ENCODE results near the gene ARHGAP27. TPM values are rescaled to one million over a fixed set of nuclear protein-coding genes. Genes with fewer than 3 reads are reported as not detected.

ARHGAP27 gene
- total and polyA plus RNA-seq, 2 donors (not counting 1 experiment from before 2014, with no cell fraction given) = 0.57 to 3.3 TPM

DNA sequence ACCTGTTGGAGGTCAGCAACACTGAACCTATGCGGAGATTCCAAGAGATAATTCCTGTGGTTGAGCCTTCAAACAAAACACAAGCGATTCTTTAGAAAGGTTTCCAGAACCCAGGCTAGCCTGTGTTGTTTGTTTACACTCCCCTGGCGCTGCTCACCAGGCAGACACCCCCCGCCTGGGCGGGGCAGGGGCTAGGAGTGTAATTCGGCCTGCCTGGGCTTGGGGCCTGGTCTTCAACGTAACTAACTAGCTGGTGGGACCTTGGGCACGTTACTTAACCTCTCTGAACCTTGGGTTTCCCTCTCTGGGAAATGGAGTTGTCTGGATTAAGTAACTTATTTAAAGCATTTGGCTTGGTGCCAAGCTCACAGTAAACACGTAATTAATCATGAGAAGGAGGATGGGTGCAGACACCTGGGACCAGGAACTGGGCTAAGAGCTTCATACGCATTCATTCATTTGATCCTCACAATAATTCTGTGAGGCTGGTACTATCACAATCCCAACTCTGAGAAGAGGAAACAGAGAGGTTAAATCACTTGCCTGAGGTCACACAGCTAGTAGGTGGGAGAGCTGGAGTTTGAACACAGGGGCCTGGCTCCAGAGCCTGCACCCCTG, 7.6 kb upstream of the ARHGAP27 start:
- no peaks in the 10 kb centered on the region for H3K4me1 ChIP-seq (ENCODE audit: control insufficient read depth, extremely low read depth, insufficient read depth, low read length)
- H3K4me2 ChIP-seq (ENCODE audit: extremely low read depth, insufficient read depth, low read length) = no peak overlapping the region
- peaks cover 15% of the 10 kb centered on the region for H3K36me3 ChIP-seq (ENCODE audit: control insufficient read depth, insufficient read depth, low read length)
- no peak for TF ChIP-seq EZH2 (IDR thresholded peaks at IDR 0.05; ENCODE audit: low read length, missing control alignments)
- TF ChIP-seq, protein P1, sequence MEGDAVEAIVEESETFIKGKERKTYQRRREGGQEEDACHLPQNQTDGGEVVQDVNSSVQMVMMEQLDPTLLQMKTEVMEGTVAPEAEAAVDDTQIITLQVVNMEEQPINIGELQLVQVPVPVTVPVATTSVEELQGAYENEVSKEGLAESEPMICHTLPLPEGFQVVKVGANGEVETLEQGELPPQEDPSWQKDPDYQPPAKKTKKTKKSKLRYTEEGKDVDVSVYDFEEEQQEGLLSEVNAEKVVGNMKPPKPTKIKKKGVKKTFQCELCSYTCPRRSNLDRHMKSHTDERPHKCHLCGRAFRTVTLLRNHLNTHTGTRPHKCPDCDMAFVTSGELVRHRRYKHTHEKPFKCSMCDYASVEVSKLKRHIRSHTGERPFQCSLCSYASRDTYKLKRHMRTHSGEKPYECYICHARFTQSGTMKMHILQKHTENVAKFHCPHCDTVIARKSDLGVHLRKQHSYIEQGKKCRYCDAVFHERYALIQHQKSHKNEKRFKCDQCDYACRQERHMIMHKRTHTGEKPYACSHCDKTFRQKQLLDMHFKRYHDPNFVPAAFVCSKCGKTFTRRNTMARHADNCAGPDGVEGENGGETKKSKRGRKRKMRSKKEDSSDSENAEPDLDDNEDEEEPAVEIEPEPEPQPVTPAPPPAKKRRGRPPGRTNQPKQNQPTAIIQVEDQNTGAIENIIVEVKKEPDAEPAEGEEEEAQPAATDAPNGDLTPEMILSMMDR (conservative IDR thresholded peaks at IDR 0.05 in 1 of 2, IDR thresholded peaks at IDR 0.05 in 1 of 2; ENCODE audit: low read depth in 1 of 2, low read length in 2 of 2) = no peak
- H3K4me3 ChIP-seq (replicated peaks in 1 of 4; ENCODE audit: control extremely low read depth in 1 of 4, insufficient read depth in 1 of 4, low read depth in 3 of 4, low read length in 4 of 4) = no peak overlapping the region
- no peaks in the 10 kb centered on the region for H3K9me3 ChIP-seq (ENCODE audit: control insufficient read depth, insufficient read depth, low read depth, low read length)
- H3K9ac ChIP-seq (ENCODE audit: insufficient read depth, low read length) = no peak overlapping the region
- H2AFZ ChIP-seq (ENCODE audit: low read length) = no peak overlapping the region
- H3K27me3 ChIP-seq (ENCODE audit: control insufficient read depth, insufficient read depth, low read length) = no peaks in the 10 kb centered on the region
- no peaks in the 10 kb centered on the region for H4K20me1 ChIP-seq (ENCODE audit: control insufficient read depth, extremely low read depth, insufficient read depth, low read length)
- no peak overlapping the region for H3K27ac ChIP-seq (ENCODE audit: insufficient read depth, low read length)
- DNase-seq (ENCODE audit: low read depth in 2 of 2) = peak; percentile 7 to 36
- H3K79me2 ChIP-seq (ENCODE audit: control insufficient read depth, insufficient read depth, low read length) = no peaks in the 10 kb centered on the region

DNA sequence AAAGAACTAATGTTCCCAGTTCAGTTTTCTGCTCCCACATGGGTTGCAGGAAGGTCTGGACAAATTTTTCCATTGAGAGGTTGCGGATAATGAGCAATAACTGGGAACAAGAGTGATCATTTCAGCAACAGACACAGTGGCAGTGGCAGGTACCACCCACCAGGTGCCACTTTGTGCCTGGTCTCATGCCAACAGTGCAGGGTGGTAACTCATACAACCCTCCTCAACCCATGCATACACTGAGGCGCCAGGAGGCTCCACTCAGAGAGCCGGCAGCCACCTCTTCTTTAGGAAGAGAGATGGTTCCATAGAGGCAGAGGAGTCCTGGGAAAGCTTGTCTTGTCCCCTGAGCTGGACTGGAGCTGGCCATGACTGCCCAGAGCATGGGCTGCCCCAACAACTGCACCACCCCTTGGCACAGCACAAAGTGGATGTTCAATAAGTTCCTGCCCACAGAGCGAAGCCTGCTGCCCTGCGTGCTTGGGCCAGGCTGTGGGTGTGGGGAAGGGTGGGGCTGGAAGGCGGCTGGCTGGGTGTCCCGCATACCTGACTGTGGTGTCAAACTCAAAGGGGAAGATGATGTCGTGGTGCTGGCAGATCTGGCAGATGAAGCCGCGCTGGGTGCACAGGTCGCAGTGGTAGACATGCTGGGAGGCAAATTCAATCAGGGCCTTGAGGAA, 6.4 kb upstream of the ARHGAP27 start:
- H3K9me3 ChIP-seq (ENCODE audit: control insufficient read depth, insufficient read depth, low read depth, low read length) = no peaks in the 10 kb centered on the region
- no peaks in the 10 kb centered on the region for H3K79me2 ChIP-seq (ENCODE audit: control insufficient read depth, insufficient read depth, low read length)
- no peak for DNase-seq (ENCODE audit: low read depth in 2 of 2)
- H4K20me1 ChIP-seq (ENCODE audit: control insufficient read depth, extremely low read depth, insufficient read depth, low read length) = no peaks in the 10 kb centered on the region
- no peak overlapping the region for H2AFZ ChIP-seq (ENCODE audit: low read length)
- H3K27me3 ChIP-seq (ENCODE audit: control insufficient read depth, insufficient read depth, low read length) = no peaks in the 10 kb centered on the region
- H3K4me1 ChIP-seq (ENCODE audit: control insufficient read depth, extremely low read depth, insufficient read depth, low read length) = no peaks in the 10 kb centered on the region
- no peak overlapping the region for H3K27ac ChIP-seq (ENCODE audit: insufficient read depth, low read length)
- H3K9ac ChIP-seq (ENCODE audit: insufficient read depth, low read length) = no peak overlapping the region
- peaks cover 13% of the 10 kb centered on the region for H3K36me3 ChIP-seq (ENCODE audit: control insufficient read depth, insufficient read depth, low read length)
- TF ChIP-seq EZH2 (IDR thresholded peaks at IDR 0.05; ENCODE audit: low read length, missing control alignments) = no peak
- TF ChIP-seq, protein P1 (conservative IDR thresholded peaks at IDR 0.05 in 1 of 2, IDR thresholded peaks at IDR 0.05 in 1 of 2; ENCODE audit: low read depth in 1 of 2, low read length in 2 of 2) = no peak
- no peak overlapping the region for H3K4me2 ChIP-seq (ENCODE audit: extremely low read depth, insufficient read depth, low read length)
- no peak overlapping the region for H3K4me3 ChIP-seq (replicated peaks in 1 of 4; ENCODE audit: control extremely low read depth in 1 of 4, insufficient read depth in 1 of 4, low read depth in 3 of 4, low read length in 4 of 4)

DNA sequence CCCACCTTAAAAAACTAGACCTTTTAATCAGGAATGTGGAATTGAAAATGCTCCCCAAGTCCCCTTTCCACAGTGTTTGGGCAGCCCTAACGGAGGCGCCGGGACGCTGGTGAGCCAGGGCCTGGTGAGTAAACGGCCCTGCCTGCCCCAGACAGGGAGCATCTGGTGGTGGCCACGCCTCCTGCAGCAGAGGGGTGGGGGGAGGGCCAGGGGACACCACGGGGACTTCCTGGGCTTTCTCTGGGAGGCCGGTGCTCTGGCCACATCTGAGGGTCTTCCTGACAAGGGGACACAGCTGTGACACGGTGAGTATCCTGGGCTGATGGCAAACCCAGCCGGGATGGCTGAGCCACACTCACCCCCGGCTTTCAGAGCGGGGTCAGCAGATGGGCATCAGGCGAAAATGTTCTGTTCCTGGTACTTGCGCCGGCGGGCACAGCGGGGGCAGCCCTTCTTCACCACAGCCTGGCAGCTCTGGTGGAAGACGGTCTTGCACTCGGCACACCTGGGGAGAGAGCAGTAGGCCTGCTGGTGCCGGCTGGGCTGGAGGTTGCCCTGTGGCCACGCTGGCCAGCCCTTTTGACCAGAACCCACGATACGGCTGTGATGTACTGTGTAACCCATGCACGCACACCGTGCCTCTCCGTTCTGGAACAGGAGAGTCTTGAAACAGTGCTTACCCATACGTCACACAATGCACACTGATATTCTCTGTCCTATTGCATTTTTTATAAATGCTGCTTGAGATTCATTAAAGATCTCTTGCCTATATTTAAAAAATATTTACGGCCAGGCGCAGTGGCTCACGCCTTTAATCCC, 5.0 kb upstream of the ARHGAP27 start:
- DNase-seq (ENCODE audit: low read depth in 2 of 2) = no peak
- Histone ChIP-seq H3K9me3 (ENCODE audit: control insufficient read depth, insufficient read depth, low read depth, low read length) (no peaks in the 10 kb centered on the region), H3K9ac (ENCODE audit: insufficient read depth, low read length) (no peak overlapping the region), H4K20me1 (ENCODE audit: control insufficient read depth, extremely low read depth, insufficient read depth, low read length) (no peaks in the 10 kb centered on the region), H3K36me3 (ENCODE audit: control insufficient read depth, insufficient read depth, low read length) (peaks cover 13% of the 10 kb centered on the region), H3K27me3 (ENCODE audit: control insufficient read depth, insufficient read depth, low read length) (no peaks in the 10 kb centered on the region), H3K4me2 (ENCODE audit: extremely low read depth, insufficient read depth, low read length) (no peak overlapping the region), H3K4me3 (replicated peaks in 1 of 4; ENCODE audit: control extremely low read depth in 1 of 4, insufficient read depth in 1 of 4, low read depth in 3 of 4, low read length in 4 of 4) (no peak overlapping the region), H3K79me2 (ENCODE audit: control insufficient read depth, insufficient read depth, low read length) (no peaks in the 10 kb centered on the region), H2AFZ (ENCODE audit: low read length) (no peak overlapping the region), H3K27ac (ENCODE audit: insufficient read depth, low read length) (no peak overlapping the region), H3K4me1 (ENCODE audit: control insufficient read depth, extremely low read depth, insufficient read depth, low read length) (no peaks in the 10 kb centered on the region)
- TF ChIP-seq, protein P1 (conservative IDR thresholded peaks at IDR 0.05 in 1 of 2, IDR thresholded peaks at IDR 0.05 in 1 of 2; ENCODE audit: low read depth in 1 of 2, low read length in 2 of 2) = no peak
- no peak for TF ChIP-seq EZH2 (IDR thresholded peaks at IDR 0.05; ENCODE audit: low read length, missing control alignments)
